PC-9 (cell line): ENCODE data around the gene PRSS33. TPM values are rescaled to one million over a fixed set of nuclear protein-coding genes. Genes with fewer than 3 reads are reported as not detected.

Source experiments
- BruUV-seq: library from RNA; stranded (reverse); fragments of 400-500 nt; replicated peaks from 2 replicates; lab custom pipeline; 2021; lab: Mats Ljungman, UMichigan
- CTCF ChIA-PET: fragments of 300-600 bp; sonication (Branson Sonifier 250); formaldehyde crosslinking; loops from one replicate; lab custom pipeline; 2022; ENCODE audit warnings: antibody characterized with exemption; lab: Charles Lee
- POLR2A ChIA-PET: fragments of 300-600 bp; sonication (Branson Sonifier 250); formaldehyde crosslinking; loops from one replicate; lab custom pipeline; 2022; ENCODE audit warnings: antibody characterized with exemption; ENCODE audit not compliant: unreplicated experiment; lab: Charles Lee
- DNase-seq, 2 experiments: peaks; one replicate each; pipeline versions ENCODE4 v3.0.0 to v3.0.0-alpha.2; 2015 to 2022; ENCODE audit warnings: mixed read lengths in 1 of 2
- H2AFZ ChIP-seq: fragments of 200-600 bp; sonication (generic); 2 replicates; pipeline ENCODE4 v1.8.1; 2017; ENCODE audit warnings: antibody characterized with exemption
- H3F3A ChIP-seq: fragments of 200-600 bp; sonication (generic); 2 replicates; pipeline ENCODE4 v1.8.1; 2017; ENCODE audit warnings: antibody characterized with exemption, mild to moderate bottlenecking, low read depth; ENCODE audit not compliant: insufficient read depth
- H3K27ac ChIP-seq: fragments of 200-600 bp; sonication (generic); 2 replicates; pipeline ENCODE4 v1.6.1; 2016; ENCODE audit warnings: mixed run types
- H3K27me3 ChIP-seq: fragments of 200-600 bp; sonication (generic); 2 replicates; pipeline ENCODE4 v1.6.1; 2016; ENCODE audit warnings: low read depth, mixed run types; ENCODE audit not compliant: insufficient read depth
- H3K36me3 ChIP-seq: fragments of 200-600 bp; sonication (generic); 2 replicates; pipeline ENCODE4 v1.6.1; 2016; ENCODE audit warnings: low read depth, mixed run types
- H3K4me1 ChIP-seq: fragments of 200-600 bp; sonication (generic); replicated peaks from 2 replicates; pipeline ENCODE4 v1.6.1; 2016; ENCODE audit warnings: mixed run types; ENCODE audit not compliant: insufficient read depth
- H3K4me2 ChIP-seq: fragments of 200-600 bp; sonication (generic); 2 replicates; pipeline ENCODE4 v1.6.1; 2017; ENCODE audit warnings: mixed run types
- H3K4me3 ChIP-seq: fragments of 200-600 bp; sonication (generic); 2 replicates; pipeline ENCODE4 v1.6.1; 2016; ENCODE audit warnings: mixed run types
- H3K79me2 ChIP-seq: fragments of 200-600 bp; sonication (generic); 2 replicates; pipeline ENCODE4 v1.6.1; 2017; ENCODE audit warnings: low read depth, mixed run types
- H3K9me2 ChIP-seq: fragments of 200-600 bp; sonication (generic); 2 replicates; pipeline ENCODE4 v1.8.1; 2017; ENCODE audit warnings: mild to moderate bottlenecking; ENCODE audit not compliant: insufficient read depth
- H3K9me3 ChIP-seq: fragments of 200-600 bp; sonication (generic); 2 replicates; pipeline ENCODE4 v1.8.1; 2016; ENCODE audit warnings: low read depth; ENCODE audit not compliant: insufficient read depth
- H4K20me1 ChIP-seq: fragments of 200-600 bp; sonication (generic); 2 replicates; pipeline ENCODE4 v1.8.1; 2017; ENCODE audit not compliant: insufficient read depth
- CTCF ChIP-seq: fragments of 200-600 bp; sonication (generic); conservative IDR thresholded peaks from 2 replicates; pipeline ENCODE4 v1.6.1; 2017; ENCODE audit warnings: mixed run types, antibody characterized with exemption, mild to moderate bottlenecking, moderate library complexity
- EZH2 ChIP-seq: fragments of 200-600 bp; sonication (generic); IDR thresholded peaks from 2 replicates; pipeline ENCODE4 v1.8.0; 2017; ENCODE audit warnings: antibody characterized with exemption, low read depth
- intact Hi-C: fragments of 100-400 bp; cut with micrococcal nuclease; formaldehyde crosslinking; loops from one replicate; pipeline ENCODE4 v1.10.0; 2022; ENCODE audit not compliant: unreplicated experiment
- total RNA-seq: library from RNA; stranded (reverse); gene quantifications from 2 replicates; pipeline ENCODE4 v1.2.3, GENCODE V29; 2021

Gene PRSS33
- total RNA-seq, 1 experiment from 2014 or later: 0.33 TPM

- ChIA-PET POLR2A (no interaction called here), CTCF (no interaction called here)
- no peak for DNase-seq
- Histone ChIP-seq H3F3A (peaks cover 83% of the 10 kb centered on the region), H3K4me1 (no peaks in the 10 kb centered on the region), H3K9me3 (no peaks in the 10 kb centered on the region), H3K79me2 (peaks cover 99% of the 10 kb centered on the region), H3K36me3 (peaks cover 80% of the 10 kb centered on the region), H3K27me3 (no peaks in the 10 kb centered on the region), H3K27ac (no peak overlapping the region), H2AFZ (no peak overlapping the region), H3K4me3 (no peak overlapping the region), H4K20me1 (peaks cover 84% of the 10 kb centered on the region), H3K9me2 (no peaks in the 10 kb centered on the region), H3K4me2 (no peak overlapping the region)
- no peak for TF ChIP-seq CTCF
- TF ChIP-seq EZH2: no peak
- no TSS peak for BruUV-seq
- intact Hi-C loops: no loop called here
Observed at GRCh38 chr16:2761886-2762583, 25.3 kb downstream of the PRSS33 start.

GRCh38 chr16:2761472-2761871, 25.9 kb downstream of the PRSS33 start:
- TF ChIP-seq CTCF: no peak
- no peak for TF ChIP-seq EZH2
- Histone ChIP-seq H3K27ac (no peak overlapping the region), H4K20me1 (peaks cover 86% of the 10 kb centered on the region), H3K9me3 (no peaks in the 10 kb centered on the region), H3F3A (peaks cover 83% of the 10 kb centered on the region), H2AFZ (no peak overlapping the region), H3K9me2 (no peaks in the 10 kb centered on the region), H3K36me3 (peaks cover 75% of the 10 kb centered on the region), H3K79me2 (peaks cover 99% of the 10 kb centered on the region), H3K4me3 (no peak overlapping the region), H3K4me2 (no peak overlapping the region), H3K4me1 (no peaks in the 10 kb centered on the region), H3K27me3 (no peaks in the 10 kb centered on the region)
- no peak for DNase-seq
- CTCF ChIA-PET: no interaction called here
- intact Hi-C loops: no loop called here
- no TSS peak for BruUV-seq
- POLR2A ChIA-PET: no interaction called here

- Histone ChIP-seq H3K4me2 (no peak overlapping the region), H3K4me1 (peaks cover 14% of the 10 kb centered on the region), H4K20me1 (peaks cover 90% of the 10 kb centered on the region), H3K27ac (no peak overlapping the region), H3K36me3 (peaks cover 56% of the 10 kb centered on the region), H3K9me2 (no peaks in the 10 kb centered on the region), H3K79me2 (peaks cover 95% of the 10 kb centered on the region), H3F3A (peaks cover 69% of the 10 kb centered on the region), H3K27me3 (no peaks in the 10 kb centered on the region), H3K9me3 (no peaks in the 10 kb centered on the region), H3K4me3 (no peak overlapping the region), H2AFZ (no peak overlapping the region)
- TF ChIP-seq EZH2 (no peak), CTCF (no peak)
- POLR2A ChIA-PET: interaction anchor here (0.6 to 0.7 kb wide), 2 partner anchors 21 to 207 kb away, joined by 4 to 6 read pairs; partner anchors contain the start of gene KREMEN2
- CTCF ChIA-PET: no interaction called here
- intact Hi-C loops: no loop called here
- no peak for DNase-seq
- BruUV-seq: no TSS peak
Observed at GRCh38 chr16:2757344-2757743, 30.0 kb downstream of the PRSS33 start.
